PFSK-1 (cell line): ENCODE results near the gene ATL1. TPM values are rescaled to one million over a fixed set of nuclear protein-coding genes. Genes with fewer than 3 reads are reported as not detected.

ENCODE experiments used
- FOXP2 ChIP-seq: optimal IDR thresholded peaks from 2 replicates; pipeline ENCODE3; 2011; ENCODE audit warnings: borderline replicate concordance, control low read depth, inconsistent platforms; ENCODE audit not compliant: insufficient read depth; ENCODE audit errors: extremely low read length, extremely low read depth
- POLR2AphosphoS5 ChIP-seq: IDR thresholded peaks from 2 replicates; pipeline ENCODE4 v1.6.1; 2012; ENCODE audit warnings: low read depth, mild to moderate bottlenecking, control low read depth, low read length, moderate library complexity
- SIN3A ChIP-seq: IDR thresholded peaks from 2 replicates; pipeline ENCODE4 v1.6.1; 2012; ENCODE audit warnings: mild to moderate bottlenecking, low read length, moderate library complexity, borderline replicate concordance; ENCODE audit not compliant: insufficient read depth
- TAF1 ChIP-seq: IDR thresholded peaks from 2 replicates; pipeline ENCODE4 v1.6.1; 2012; ENCODE audit warnings: low read length, control low read depth, borderline replicate concordance; ENCODE audit not compliant: insufficient read depth
- polyA plus RNA-seq: library from polyadenylated mRNA; unstranded; fragments of >200 nt; gene quantifications from one replicate; pipeline ENCODE4 v1.2.1, GENCODE V29; 2012; ENCODE audit warnings: low read depth, missing spikeins; ENCODE audit not compliant: insufficient read length
- TF ChIP-seq, protein P1 (sequence below), 2 experiments: IDR thresholded peaks; 2 replicates each; pipeline versions ENCODE4 v1.6.1 to v1.8.0; 2011 to 2012; ENCODE audit warnings: low read depth in 2 of 2, low read length in 2 of 2, control low read depth in 1 of 2, inconsistent platforms in 1 of 2, mild to moderate bottlenecking in 1 of 2, moderate library complexity in 1 of 2; ENCODE audit not compliant: insufficient read depth in 1 of 2

The ATL1 gene
- 0.82 TPM for polyA plus RNA-seq

DNA sequence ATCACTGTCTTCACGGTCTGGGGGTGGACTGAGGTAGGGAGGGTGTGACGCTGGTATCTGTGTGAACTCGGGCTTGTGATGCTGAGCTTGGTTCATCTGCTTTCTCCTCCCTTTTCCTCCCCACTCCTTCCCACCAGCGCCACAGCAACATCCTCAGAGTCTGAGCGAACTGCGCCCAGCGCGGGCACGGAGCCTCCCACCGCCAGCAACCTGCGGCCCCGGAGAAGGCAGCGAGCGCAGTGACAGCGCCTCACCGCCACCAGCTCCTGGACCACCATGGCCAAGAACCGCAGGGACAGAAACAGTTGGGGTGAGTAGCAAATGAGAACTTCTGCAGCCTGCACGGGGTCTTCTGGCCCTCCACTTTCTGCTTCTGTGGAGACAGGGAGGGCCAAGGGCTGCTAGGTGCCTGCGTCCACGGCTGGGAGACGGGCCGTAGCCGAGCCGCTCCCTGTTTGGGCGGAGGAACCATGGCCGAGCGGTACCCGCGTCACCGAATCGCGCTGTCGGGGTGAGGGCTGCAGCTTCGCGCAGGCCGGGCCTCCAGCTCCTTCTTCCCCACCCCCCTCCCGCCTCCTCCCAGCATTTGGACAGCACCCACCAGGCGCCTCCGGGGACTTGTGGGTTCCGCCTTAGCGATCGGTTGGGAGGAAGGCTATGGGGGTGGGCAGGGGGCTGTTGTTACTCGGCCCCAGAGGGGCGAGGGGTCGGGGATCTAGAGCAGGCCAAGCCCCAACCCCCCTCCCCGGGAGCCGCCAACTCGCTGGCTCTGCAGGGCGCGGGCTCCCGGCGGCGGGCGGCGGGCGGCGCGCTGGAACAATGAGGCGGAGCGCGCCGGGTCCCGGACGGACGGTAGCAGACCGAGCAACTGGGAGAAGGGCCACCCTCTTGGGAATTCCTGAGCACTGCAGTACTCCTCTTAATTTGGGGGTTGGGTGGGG, at the start of gene ATL1:
TSS of gene ATL1 (plus strand) at position 156 of the 941 bp plus-strand sequence. CDS start at position 277, 121 bp downstream.
- TF ChIP-seq POLR2AphosphoS5 = no peak
- no peak for TF ChIP-seq SIN3A
- TF ChIP-seq FOXP2 = no peak
- TF ChIP-seq TAF1 = no peak
- TF ChIP-seq, protein P1, sequence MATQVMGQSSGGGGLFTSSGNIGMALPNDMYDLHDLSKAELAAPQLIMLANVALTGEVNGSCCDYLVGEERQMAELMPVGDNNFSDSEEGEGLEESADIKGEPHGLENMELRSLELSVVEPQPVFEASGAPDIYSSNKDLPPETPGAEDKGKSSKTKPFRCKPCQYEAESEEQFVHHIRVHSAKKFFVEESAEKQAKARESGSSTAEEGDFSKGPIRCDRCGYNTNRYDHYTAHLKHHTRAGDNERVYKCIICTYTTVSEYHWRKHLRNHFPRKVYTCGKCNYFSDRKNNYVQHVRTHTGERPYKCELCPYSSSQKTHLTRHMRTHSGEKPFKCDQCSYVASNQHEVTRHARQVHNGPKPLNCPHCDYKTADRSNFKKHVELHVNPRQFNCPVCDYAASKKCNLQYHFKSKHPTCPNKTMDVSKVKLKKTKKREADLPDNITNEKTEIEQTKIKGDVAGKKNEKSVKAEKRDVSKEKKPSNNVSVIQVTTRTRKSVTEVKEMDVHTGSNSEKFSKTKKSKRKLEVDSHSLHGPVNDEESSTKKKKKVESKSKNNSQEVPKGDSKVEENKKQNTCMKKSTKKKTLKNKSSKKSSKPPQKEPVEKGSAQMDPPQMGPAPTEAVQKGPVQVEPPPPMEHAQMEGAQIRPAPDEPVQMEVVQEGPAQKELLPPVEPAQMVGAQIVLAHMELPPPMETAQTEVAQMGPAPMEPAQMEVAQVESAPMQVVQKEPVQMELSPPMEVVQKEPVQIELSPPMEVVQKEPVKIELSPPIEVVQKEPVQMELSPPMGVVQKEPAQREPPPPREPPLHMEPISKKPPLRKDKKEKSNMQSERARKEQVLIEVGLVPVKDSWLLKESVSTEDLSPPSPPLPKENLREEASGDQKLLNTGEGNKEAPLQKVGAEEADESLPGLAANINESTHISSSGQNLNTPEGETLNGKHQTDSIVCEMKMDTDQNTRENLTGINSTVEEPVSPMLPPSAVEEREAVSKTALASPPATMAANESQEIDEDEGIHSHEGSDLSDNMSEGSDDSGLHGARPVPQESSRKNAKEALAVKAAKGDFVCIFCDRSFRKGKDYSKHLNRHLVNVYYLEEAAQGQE (IDR thresholded peaks at IDR 0.05; ENCODE audit: insufficient read depth in 1 of 2, low read depth in 2 of 2, low read length in 2 of 2) = peak; percentile 71 to 88; a peak in 3 of 4 replicates

DNA sequence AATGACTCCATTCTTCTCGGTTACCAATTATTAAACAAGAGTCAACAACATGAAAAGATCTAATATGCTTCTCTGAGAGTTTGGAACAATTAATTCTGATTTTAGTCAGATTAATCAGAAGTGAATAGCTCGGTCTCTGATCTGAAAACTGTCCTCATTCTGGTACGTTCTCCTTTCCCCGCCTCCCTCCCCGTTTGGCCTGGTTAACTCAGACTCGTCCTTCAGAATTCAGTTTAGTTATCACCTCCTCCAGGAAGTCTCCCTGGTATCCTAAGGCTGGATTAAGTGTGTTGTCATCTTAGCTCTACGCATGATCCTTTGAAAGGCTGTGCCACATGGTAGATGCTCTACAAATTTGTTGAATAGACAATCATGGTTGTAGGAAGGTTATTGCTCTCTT, 49.8 kb upstream of the ATL1 start:
- TF ChIP-seq FOXP2 (no peak), TAF1 (no peak), SIN3A (no peak), POLR2AphosphoS5 (no peak)
- TF ChIP-seq, protein P1 (IDR thresholded peaks at IDR 0.05; ENCODE audit: insufficient read depth in 1 of 2, low read depth in 2 of 2, low read length in 2 of 2) = no peak

DNA sequence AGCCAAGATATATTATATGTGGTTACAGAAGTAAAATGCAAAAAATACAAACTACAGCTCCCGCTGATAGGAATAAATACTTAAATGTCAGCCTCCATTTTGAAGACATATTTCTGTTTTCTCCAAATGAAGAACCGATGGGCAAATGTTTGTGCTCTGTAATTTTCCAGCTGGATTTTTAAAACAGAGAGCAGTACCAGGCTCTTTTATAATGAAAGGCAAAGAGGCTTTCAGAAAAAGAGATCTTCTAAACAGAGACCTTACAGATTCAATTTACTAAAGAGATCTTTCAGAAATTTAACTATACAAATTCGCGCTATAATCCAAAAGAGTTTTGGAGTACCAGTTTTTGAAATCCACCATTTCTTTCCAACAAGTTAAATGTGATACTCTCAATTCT, 47.5 kb upstream of the ATL1 start:
- TF ChIP-seq SIN3A (no peak), POLR2AphosphoS5 (no peak), FOXP2 (no peak), TAF1 (no peak)
- TF ChIP-seq, protein P1 (IDR thresholded peaks at IDR 0.05; ENCODE audit: insufficient read depth in 1 of 2, low read depth in 2 of 2, low read length in 2 of 2) = no peak

DNA sequence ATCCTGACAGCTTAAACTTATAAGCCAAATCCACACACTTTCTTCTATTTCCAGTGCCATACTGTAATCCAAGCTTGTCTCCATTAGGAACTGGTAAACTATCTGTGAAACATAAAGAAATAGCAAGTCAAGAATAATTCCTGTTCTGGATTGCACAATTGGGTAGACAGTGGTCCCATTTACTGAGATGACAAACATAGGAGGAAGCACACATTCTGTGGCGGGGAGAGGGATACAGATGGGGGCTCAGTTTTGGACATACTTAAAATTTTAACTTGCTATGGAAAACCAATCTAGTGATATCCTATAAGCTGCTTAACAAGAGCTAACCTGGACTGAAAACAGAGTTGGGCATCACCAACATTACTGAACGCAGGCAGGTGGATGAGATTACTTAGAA, 43.9 kb upstream of the ATL1 start:
- TF ChIP-seq, protein P1 (IDR thresholded peaks at IDR 0.05; ENCODE audit: insufficient read depth in 1 of 2, low read depth in 2 of 2, low read length in 2 of 2) = no peak
- TF ChIP-seq FOXP2 = no peak
- TF ChIP-seq POLR2AphosphoS5 = no peak
- TF ChIP-seq SIN3A = no peak
- TF ChIP-seq TAF1 = no peak
